NCI-H2171 (cell line): ENCODE measurements around the gene UBE2D2.
A peak's percentile ranks its signal among the peaks of the same experiment; 100 is the strongest.
"Not testable (repeated sequence)": the region's sequence is repeated elsewhere in the genome, so short reads cannot be mapped to it uniquely, and the experiment has no call there.

Experiments
- DNase-seq: peaks from one replicate; lab custom pipeline; 2025; lab: John Stamatoyannopoulos, UW

The UBE2D2 gene

GRCh38 chr5:139549162-139549894 is 11.8 kb upstream of the UBE2D2 start:
- DNase-seq = no peak

DNA sequence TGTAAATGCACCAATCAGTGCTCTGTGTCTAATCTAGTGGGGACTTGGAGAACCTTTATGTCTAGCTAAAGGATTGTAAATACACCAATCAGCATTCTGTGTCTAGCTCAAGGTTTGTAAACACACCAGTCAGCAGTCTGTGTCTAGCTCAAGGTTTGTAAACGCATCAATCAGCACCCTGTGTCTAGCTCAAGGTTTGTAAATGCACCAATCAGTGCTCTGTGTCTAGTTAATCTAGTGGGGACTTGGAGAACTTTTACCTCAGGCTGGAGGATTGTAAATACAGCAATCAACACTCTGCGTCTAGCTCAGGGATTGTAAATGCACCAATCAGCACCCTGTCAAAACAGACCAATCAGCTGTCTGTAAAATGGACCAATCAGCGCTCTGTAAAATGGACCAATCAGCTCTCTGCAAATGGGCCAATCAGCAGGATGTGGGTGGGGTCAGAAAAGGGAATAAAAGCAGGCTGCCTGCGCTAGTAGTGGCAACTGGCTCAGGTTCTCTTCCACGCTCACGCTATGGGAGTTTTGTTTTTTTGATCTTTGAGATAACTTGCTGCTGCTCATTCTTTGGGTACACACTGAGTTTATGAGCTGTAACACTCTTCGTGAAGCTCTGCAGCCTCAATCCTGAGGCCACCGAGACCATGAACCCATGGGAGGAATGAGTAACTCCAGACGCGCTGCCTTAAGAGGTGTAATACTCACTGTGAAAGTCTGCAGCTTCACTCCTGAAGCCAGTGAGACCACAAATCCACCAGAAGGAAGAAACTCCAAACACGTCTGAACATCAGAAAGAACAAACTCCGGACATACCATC is 10.9 kb upstream of the UBE2D2 start:
- not testable (repeated sequence) for DNase-seq

GRCh38 chr5:139551191-139551889 is 9.8 kb upstream of the UBE2D2 start:
- no peak for DNase-seq

- DNase-seq = no peak
Observed at GRCh38 chr5:139552893-139553575, 8.1 kb upstream of the UBE2D2 start.

GRCh38 chr5:139554264-139554663 is 6.9 kb upstream of the UBE2D2 start:
- no peak for DNase-seq

GRCh38 chr5:139557811-139558210 is 3.3 kb upstream of the UBE2D2 start:
- DNase-seq = no peak

GRCh38 chr5:139561655-139562451 is 714 bp downstream of the UBE2D2 start:
- DNase-seq = peak; percentile 17

DNA sequence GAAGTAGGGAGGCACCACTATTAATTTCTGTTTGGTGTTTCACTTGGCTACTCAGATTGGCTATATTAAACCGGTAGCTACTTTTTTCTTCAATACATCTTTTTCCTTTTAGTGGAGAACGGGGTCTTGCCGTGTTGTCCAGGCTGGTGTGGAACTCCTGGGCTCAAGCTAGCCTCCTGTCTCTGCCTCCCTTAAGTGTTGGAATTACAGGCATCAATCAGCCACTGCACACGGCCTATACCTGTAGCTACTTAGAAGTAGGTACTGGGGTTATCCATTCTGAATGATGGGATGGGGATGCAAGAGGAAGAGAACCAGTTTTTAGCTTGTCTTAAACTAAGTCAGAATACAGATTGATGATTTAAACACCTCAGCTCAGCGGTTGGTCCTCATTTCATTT is 1.7 kb downstream of the UBE2D2 start:
- no peak for DNase-seq

GRCh38 chr5:139565411-139566305 is 4.5 kb downstream of the UBE2D2 start:
- no peak for DNase-seq

- no peak for DNase-seq
Observed at GRCh38 chr5:139566611-139567010, 5.5 kb downstream of the UBE2D2 start.

GRCh38 chr5:139569270-139569955 is 8.3 kb downstream of the UBE2D2 start:
- no peak for DNase-seq

- no peak for DNase-seq
Observed at GRCh38 chr5:139571543-139571942, 10.4 kb downstream of the UBE2D2 start.

DNA sequence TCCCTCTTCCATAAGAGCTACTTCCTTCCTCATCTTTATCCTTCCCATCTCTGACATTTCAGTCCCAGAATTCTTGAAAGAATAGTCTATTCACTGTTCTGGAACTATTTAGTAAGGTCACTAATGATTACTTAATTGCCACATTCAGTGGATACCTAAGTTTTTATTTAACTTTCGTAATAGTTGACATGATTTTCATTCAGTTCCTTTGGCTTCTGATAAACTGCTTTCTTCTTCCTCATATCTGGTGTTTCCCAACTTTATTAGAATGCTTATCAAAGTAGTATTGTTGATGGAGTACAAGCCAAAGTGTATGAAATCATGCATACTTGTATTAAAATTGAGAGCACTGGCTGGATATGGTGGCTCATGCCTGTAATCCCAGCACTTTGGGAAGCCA is 10.8 kb downstream of the UBE2D2 start:
- no peak for DNase-seq

- DNase-seq = no peak
Observed at GRCh38 chr5:139574641-139575312, 13.6 kb downstream of the UBE2D2 start.

GRCh38 chr5:139575313-139575646 is 14.1 kb downstream of the UBE2D2 start:
- no peak for DNase-seq

DNA sequence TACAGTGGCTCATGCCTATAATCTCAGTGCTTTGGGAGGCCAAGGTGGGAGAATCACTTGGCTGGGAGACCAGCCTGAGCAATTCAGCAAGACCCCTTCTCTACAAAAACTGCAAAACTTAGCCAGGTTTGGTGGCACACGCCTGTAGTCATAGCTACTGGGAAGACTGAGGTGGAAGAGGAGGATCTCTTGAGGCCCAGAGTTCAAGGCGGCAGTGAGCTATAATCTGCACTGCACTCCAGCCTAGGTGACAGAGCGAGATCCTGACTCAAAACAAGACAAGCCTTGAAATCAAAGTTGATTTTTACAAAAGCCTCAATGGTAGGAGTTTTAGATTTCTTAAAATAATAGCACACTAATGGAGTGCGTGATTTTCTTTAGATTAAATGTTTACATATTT is 14.6 kb downstream of the UBE2D2 start:
- DNase-seq = no peak

DNA sequence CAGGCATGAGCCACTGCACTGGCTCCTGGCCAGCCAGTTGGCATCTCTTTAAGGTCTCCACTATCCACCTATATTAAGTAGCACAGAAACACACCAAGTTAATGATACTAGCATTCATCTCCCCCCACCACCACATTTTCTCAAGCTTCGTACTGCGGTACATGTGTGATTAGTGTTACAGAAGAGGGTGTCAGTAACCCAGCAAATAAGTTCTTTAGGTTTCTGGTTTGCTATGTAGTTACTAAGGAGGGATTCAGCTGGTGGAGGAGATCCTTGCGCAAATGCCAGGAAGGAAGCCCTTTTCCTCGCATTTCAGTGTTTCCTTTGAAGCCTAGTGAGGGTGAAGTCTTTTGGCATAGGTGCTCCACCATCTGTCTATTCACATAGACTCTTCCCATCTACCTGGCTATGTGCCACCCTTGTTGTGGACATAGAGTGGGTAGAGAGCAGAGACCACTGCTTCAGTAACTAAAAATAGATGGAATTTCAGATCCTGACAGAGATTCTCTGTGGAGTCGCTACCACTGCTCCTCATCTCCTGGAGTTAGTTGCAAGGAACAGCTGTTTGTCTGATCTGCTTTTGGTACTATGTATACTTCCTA is 16.7 kb downstream of the UBE2D2 start:
- no peak for DNase-seq

- DNase-seq = no peak
Observed at GRCh38 chr5:139578325-139578724, 17.2 kb downstream of the UBE2D2 start.

DNA sequence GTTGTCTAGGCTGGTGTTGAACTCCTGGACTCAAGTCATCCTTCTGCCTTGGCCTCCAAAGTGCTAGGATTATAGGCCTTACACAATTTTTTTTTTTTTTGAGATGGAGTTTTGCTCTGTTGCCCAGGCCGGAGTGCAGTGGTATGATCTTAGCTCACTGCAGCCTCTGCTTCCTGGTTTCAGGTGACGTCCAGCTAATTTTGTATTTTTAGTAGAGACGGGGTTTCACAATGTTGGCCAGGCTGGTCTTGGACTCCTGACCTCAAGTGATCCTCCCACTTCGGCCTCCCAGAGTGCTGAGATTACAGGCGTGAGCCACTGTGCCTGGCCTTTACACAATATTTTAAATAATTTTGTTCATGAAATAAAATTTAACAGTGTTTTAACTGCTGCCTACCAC is 21.0 kb downstream of the UBE2D2 start:
- not testable (repeated sequence) for DNase-seq
